ENCODE results near the gene UBL5.

The UBL5 gene

GRCh38 chr19:9861503-9861902 is 33.8 kb downstream of the UBL5 start:
- ATAC-seq: no peak
- no peak for TF ChIP-seq OSR1 (CRISPR knock-in tag; IDR thresholded peaks at IDR 0.05)
- no peak for TF ChIP-seq ZFP3 (CRISPR knock-in tag; IDR thresholded peaks at IDR 0.05)

- no peak for ATAC-seq
- TF ChIP-seq BACH2 (CRISPR knock-in tag; IDR thresholded peaks at IDR 0.05; ENCODE audit: borderline replicate concordance) (no peak), SNAI2 (CRISPR knock-in tag; IDR thresholded peaks at IDR 0.05) (no peak), RARB (CRISPR knock-in tag; IDR thresholded peaks at IDR 0.05) (no peak)
Measured at GRCh38 chr19:9862938-9863337, 35.2 kb downstream of the UBL5 start.

- TF ChIP-seq ZFP3 (CRISPR knock-in tag; IDR thresholded peaks at IDR 0.05) (no peak), ZNF70 (CRISPR knock-in tag; IDR thresholded peaks at IDR 0.05) (no peak), ISL1 (CRISPR knock-in tag; IDR thresholded peaks at IDR 0.05) (no peak), GLIS3 (CRISPR knock-in tag; IDR thresholded peaks at IDR 0.05) (no peak), TSHZ2 (CRISPR knock-in tag; IDR thresholded peaks at IDR 0.05) (no peak), SNAI2 (CRISPR knock-in tag; IDR thresholded peaks at IDR 0.05) (no peak), PPARA (CRISPR knock-in tag; IDR thresholded peaks at IDR 0.05; ENCODE audit: borderline replicate concordance) (no peak)
- ATAC-seq: no peak
Measured at GRCh38 chr19:9863759-9864158, 36.0 kb downstream of the UBL5 start.

GRCh38 chr19:9865732-9866501 is 38.2 kb downstream of the UBL5 start:
- ATAC-seq: no peak
- no peak for TF ChIP-seq ARNTL (CRISPR knock-in tag; IDR thresholded peaks at IDR 0.05; ENCODE audit: borderline replicate concordance, low read depth)
- no peak for TF ChIP-seq SNAI2 (CRISPR knock-in tag; IDR thresholded peaks at IDR 0.05)

- TF ChIP-seq GLIS3 (CRISPR knock-in tag; IDR thresholded peaks at IDR 0.05) (no peak), ZFP30 (CRISPR knock-in tag; IDR thresholded peaks at IDR 0.05) (no peak), CREB5 (CRISPR knock-in tag; IDR thresholded peaks at IDR 0.05; ENCODE audit: low read depth) (no peak), PPARA (CRISPR knock-in tag; IDR thresholded peaks at IDR 0.05; ENCODE audit: borderline replicate concordance) (no peak), TCF4 (CRISPR knock-in tag; IDR thresholded peaks at IDR 0.05; ENCODE audit: borderline replicate concordance) (no peak)
- ATAC-seq: no peak
Measured at GRCh38 chr19:9868983-9869617, 41.4 kb downstream of the UBL5 start.

- no peak for ATAC-seq
- TF ChIP-seq CSRNP3 (CRISPR knock-in tag; IDR thresholded peaks at IDR 0.05) (no peak), TSHZ2 (CRISPR knock-in tag; IDR thresholded peaks at IDR 0.05) (no peak), ZFP3 (CRISPR knock-in tag; IDR thresholded peaks at IDR 0.05) (no peak), ZFP30 (CRISPR knock-in tag; IDR thresholded peaks at IDR 0.05) (no peak), ZNF70 (CRISPR knock-in tag; IDR thresholded peaks at IDR 0.05) (no peak), OSR1 (CRISPR knock-in tag; IDR thresholded peaks at IDR 0.05) (no peak), ISL1 (CRISPR knock-in tag; IDR thresholded peaks at IDR 0.05) (no peak), CREB5 (CRISPR knock-in tag; IDR thresholded peaks at IDR 0.05; ENCODE audit: low read depth) (no peak), TOX (CRISPR knock-in tag; IDR thresholded peaks at IDR 0.05; ENCODE audit: borderline replicate concordance) (no peak), RARB (CRISPR knock-in tag; IDR thresholded peaks at IDR 0.05) (no peak), GLIS3 (CRISPR knock-in tag; IDR thresholded peaks at IDR 0.05) (no peak), ZNF565 (CRISPR knock-in tag; conservative IDR thresholded peaks at IDR 0.05; ENCODE audit: low read depth) (no peak), ESRRG (CRISPR knock-in tag; IDR thresholded peaks at IDR 0.05) (no peak), ZC3H10 (CRISPR knock-in tag; IDR thresholded peaks at IDR 0.05) (no peak), TCF4 (CRISPR knock-in tag; IDR thresholded peaks at IDR 0.05; ENCODE audit: borderline replicate concordance) (no peak), CSDC2 (CRISPR knock-in tag; IDR thresholded peaks at IDR 0.05) (no peak), ARNTL (CRISPR knock-in tag; IDR thresholded peaks at IDR 0.05; ENCODE audit: borderline replicate concordance, low read depth) (no peak)
Measured at GRCh38 chr19:9871626-9872338, 44.1 kb downstream of the UBL5 start.
